Endothelial cell (in vitro differentiated cells): Measurements from ENCODE around the gene MAGI3. TPM values are rescaled to one million over a fixed set of nuclear protein-coding genes. Genes with fewer than 3 reads are reported as not detected.

ENCODE experiments used
- DNase-seq: peaks from one replicate; pipeline ENCODE4 v3.0.0; 2021; ENCODE audit warnings: low spot score
- H3K27ac Mint-ChIP-seq: one replicate; pipeline ENCODE4 v1.8.0; 2021; ENCODE audit warnings: mixed read lengths, inconsistent platforms; ENCODE audit not compliant: unreplicated experiment
- H3K27me3 Mint-ChIP-seq: one replicate; pipeline ENCODE4 v1.8.0; 2021; ENCODE audit warnings: mild to moderate bottlenecking, moderate library complexity, mixed read lengths, inconsistent platforms; ENCODE audit not compliant: unreplicated experiment
- H3K36me3 Mint-ChIP-seq: one replicate; pipeline ENCODE4 v1.8.0; 2021; ENCODE audit warnings: mild to moderate bottlenecking, low read depth, mixed read lengths, inconsistent platforms; ENCODE audit not compliant: unreplicated experiment
- H3K4me1 Mint-ChIP-seq: one replicate; pipeline ENCODE4 v1.8.0; 2021; ENCODE audit warnings: mild to moderate bottlenecking, mixed read lengths, inconsistent platforms; ENCODE audit not compliant: unreplicated experiment
- H3K4me3 Mint-ChIP-seq: one replicate; pipeline ENCODE4 v1.8.0; 2021; ENCODE audit warnings: mild to moderate bottlenecking, mixed read lengths, inconsistent platforms; ENCODE audit not compliant: unreplicated experiment
- H3K9me3 Mint-ChIP-seq: one replicate; pipeline ENCODE4 v1.8.0; 2021; ENCODE audit warnings: mixed read lengths, inconsistent platforms; ENCODE audit not compliant: unreplicated experiment
- total RNA-seq: library from RNA; stranded (reverse); fragmentation: NEBNext Ultra II Directional; extraction: Animal tissue kit (Norgen Biotek cat#: 25700); gene quantifications from one replicate; pipeline ENCODE4 v1.2.1, GENCODE V29; 2021; ENCODE audit not compliant: unreplicated experiment
- TF ChIP-seq, protein P1 (sequence below): fragments of 200-600 bp; sonication (generic); IDR thresholded peaks from one replicate; pipeline ENCODE4 v1.5.0; 2021; ENCODE audit warnings: antibody characterized with exemption; ENCODE audit not compliant: unreplicated experiment

Gene MAGI3
- total RNA-seq, 1 donor from 2014 or later = 18.9 TPM

DNA sequence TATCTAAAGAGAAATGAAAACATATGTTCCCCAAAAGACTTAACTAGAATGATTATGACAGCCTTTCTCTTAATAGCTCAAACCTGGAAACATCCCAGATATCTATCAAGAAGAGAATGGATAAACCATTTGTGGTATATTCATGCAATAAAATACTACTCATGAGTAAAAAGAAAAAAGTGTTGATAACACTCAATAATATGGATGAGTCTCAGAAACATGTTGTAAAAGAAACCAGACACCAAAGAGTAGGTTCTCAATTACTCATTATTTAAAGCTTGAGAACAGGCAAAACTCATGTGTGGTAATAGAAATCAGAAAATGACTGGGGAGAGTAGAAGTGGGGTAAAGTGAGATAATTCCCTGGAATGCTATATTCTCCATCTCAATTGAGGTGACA is 214.8 kb downstream of the MAGI3 start:
- Mint-ChIP-seq H3K27me3 (no peaks in the 10 kb centered on the region), H3K4me1 (peaks cover 16% of the 10 kb centered on the region), H3K9me3 (no peaks in the 10 kb centered on the region), H3K4me3 (no peak overlapping the region), H3K36me3 (peaks cover 4% of the 10 kb centered on the region), H3K27ac (no peak overlapping the region)
- DNase-seq = no peak
- TF ChIP-seq, protein P1, sequence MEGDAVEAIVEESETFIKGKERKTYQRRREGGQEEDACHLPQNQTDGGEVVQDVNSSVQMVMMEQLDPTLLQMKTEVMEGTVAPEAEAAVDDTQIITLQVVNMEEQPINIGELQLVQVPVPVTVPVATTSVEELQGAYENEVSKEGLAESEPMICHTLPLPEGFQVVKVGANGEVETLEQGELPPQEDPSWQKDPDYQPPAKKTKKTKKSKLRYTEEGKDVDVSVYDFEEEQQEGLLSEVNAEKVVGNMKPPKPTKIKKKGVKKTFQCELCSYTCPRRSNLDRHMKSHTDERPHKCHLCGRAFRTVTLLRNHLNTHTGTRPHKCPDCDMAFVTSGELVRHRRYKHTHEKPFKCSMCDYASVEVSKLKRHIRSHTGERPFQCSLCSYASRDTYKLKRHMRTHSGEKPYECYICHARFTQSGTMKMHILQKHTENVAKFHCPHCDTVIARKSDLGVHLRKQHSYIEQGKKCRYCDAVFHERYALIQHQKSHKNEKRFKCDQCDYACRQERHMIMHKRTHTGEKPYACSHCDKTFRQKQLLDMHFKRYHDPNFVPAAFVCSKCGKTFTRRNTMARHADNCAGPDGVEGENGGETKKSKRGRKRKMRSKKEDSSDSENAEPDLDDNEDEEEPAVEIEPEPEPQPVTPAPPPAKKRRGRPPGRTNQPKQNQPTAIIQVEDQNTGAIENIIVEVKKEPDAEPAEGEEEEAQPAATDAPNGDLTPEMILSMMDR = no peak

DNA sequence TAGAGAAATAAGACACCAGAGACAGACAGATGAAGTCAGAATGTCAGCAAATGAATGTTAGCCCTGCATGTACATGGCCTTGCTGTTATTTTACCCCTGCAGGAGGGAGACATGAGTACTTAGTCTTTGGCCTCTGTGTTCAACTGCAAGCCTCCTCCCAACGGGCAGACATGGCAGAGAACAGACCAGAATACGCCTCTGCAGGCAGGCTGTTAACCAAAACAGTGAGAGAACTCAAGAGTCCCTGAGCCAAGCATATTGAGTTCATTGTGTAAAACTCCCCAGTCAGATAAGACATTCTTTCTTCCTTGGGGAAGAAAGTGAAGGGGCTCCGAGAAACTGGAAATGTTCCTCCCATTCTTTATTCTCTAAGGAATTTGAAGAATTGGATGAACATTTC is 218.1 kb downstream of the MAGI3 start:
- Mint-ChIP-seq H3K9me3 (no peaks in the 10 kb centered on the region), H3K4me3 (no peak overlapping the region), H3K36me3 (peaks cover 3% of the 10 kb centered on the region), H3K27ac (no peak overlapping the region), H3K4me1 (peaks cover 18% of the 10 kb centered on the region), H3K27me3 (no peaks in the 10 kb centered on the region)
- TF ChIP-seq, protein P1 = no peak
- no peak for DNase-seq

DNA sequence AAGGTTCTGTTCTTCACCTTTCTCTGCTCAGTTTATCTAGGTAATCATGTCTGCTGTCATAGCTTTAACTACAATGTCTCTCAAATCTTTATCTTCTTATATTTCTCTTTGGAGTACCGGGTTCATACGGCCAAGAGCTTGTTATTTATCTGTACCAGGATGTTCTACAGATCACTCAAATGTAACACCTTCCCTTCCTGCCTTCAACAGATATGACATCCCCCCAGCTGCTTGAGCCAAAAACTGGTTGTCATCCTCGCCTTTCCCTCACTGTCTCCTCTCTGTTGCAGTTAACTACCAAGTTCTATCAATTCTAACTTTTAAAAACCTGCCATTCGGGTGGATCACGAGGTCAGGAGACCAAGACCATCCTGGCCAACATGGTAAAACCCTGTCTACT is 220.1 kb downstream of the MAGI3 start:
- Mint-ChIP-seq H3K4me1 (peaks cover 18% of the 10 kb centered on the region), H3K27ac (no peak overlapping the region), H3K36me3 (peaks cover 3% of the 10 kb centered on the region), H3K4me3 (no peak overlapping the region), H3K9me3 (no peaks in the 10 kb centered on the region), H3K27me3 (no peaks in the 10 kb centered on the region)
- no peak for DNase-seq
- TF ChIP-seq, protein P1 = no peak

DNA sequence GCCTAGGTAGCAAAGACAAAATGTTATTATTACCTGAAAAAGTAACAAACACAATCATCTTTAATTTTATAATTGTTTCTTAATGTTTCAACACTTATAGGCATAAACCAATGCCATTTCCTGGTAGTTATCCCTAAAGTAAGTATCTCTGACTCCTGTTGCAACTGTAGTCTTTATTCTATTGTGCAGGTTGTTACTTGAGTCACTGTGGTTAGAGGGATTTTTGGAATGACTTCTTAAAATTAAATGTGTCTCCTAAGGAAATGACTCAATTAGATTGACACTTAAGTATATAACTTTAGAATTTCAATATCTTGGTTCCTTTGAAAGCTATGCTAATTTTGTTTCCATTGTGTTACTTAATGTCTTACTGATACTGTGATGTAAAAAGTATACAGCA is 225.1 kb downstream of the MAGI3 start:
- Mint-ChIP-seq H3K9me3 (no peaks in the 10 kb centered on the region), H3K4me1 (peaks cover 2% of the 10 kb centered on the region), H3K4me3 (no peak overlapping the region), H3K27me3 (no peaks in the 10 kb centered on the region), H3K36me3 (peaks cover 3% of the 10 kb centered on the region), H3K27ac (no peak overlapping the region)
- TF ChIP-seq, protein P1 = no peak
- DNase-seq = no peak

DNA sequence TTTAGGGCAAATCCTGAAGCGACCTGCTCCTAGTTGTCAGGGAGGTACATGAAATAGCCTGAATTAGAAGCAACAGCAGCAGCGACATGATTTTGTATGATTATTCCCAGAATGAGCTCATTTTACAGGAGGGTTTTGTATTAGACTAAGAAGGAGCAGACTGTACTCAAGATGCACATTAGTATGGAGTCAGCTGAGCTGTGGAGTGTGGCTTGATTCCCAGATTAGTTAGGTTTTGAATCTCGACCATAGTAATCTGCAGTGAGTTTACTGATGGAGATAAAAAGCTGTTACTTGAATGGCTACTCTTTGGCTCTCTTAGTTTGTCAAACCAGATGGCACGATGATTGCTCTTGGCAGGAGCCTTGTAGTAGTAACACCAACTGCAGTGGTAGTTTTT is 225.8 kb downstream of the MAGI3 start:
- H3K36me3 Mint-ChIP-seq = peaks cover 3% of the 10 kb centered on the region
- TF ChIP-seq, protein P1 = no peak
- no peaks in the 10 kb centered on the region for H3K9me3 Mint-ChIP-seq
- peaks cover 2% of the 10 kb centered on the region for H3K4me1 Mint-ChIP-seq
- no peaks in the 10 kb centered on the region for H3K27me3 Mint-ChIP-seq
- no peak for DNase-seq
- no peak overlapping the region for H3K4me3 Mint-ChIP-seq
- H3K27ac Mint-ChIP-seq = no peak overlapping the region
